Measurements from ENCODE around the gene ELK1.

ELK1 gene

GRCh38 chrX:47646636-47647035, 3.7 kb downstream of the ELK1 start:
- no peak for DNase-seq
- no peak overlapping the region for H3K27ac ChIP-seq (ENCODE audit: insufficient read depth in 1 of 2, low read depth in 1 of 2, low read length in 2 of 2, poor library complexity in 1 of 2, severe bottlenecking in 2 of 2)
- ChIA-PET POLR2A (no interaction called here), CTCF (no interaction called here)
- H3K4me3 ChIP-seq (ENCODE audit: control insufficient read depth in 1 of 7, extremely low read depth in 1 of 7, insufficient read depth in 4 of 7, low read depth in 2 of 7, low read length in 6 of 7), result no peak overlapping the region
- H3K4me1 ChIP-seq (ENCODE audit: control extremely low read depth in 1 of 4, control insufficient read depth in 4 of 4, insufficient read depth in 4 of 4, low read length in 3 of 4), result peaks cover 11 to 20% (median 19%) of the 10 kb centered on the region in 4 experiments
- peaks cover 0 to 12% (median 1%) of the 10 kb centered on the region in 4 experiments for H3K36me3 ChIP-seq (ENCODE audit: control insufficient read depth in 4 of 4, insufficient read depth in 4 of 4, low read length in 3 of 4)
- 86% methylated on average over 3 of the region's 6 CpGs for WGBS (ENCODE audit: insufficient coverage)
- peaks cover 0 to 4% (median 0%) of the 10 kb centered on the region in 5 experiments for H3K27me3 ChIP-seq (replicated peaks in 2 of 5; ENCODE audit: control insufficient read depth in 4 of 5, insufficient read depth in 5 of 5, low read length in 4 of 5)
- H3K9me3 ChIP-seq (ENCODE audit: control extremely low read depth in 1 of 5, control insufficient read depth in 4 of 5, insufficient read depth in 2 of 5, low read depth in 1 of 5, low read length in 4 of 5), result peaks cover 0 to 1% (median 0%) of the 10 kb centered on the region in 5 experiments

DNA sequence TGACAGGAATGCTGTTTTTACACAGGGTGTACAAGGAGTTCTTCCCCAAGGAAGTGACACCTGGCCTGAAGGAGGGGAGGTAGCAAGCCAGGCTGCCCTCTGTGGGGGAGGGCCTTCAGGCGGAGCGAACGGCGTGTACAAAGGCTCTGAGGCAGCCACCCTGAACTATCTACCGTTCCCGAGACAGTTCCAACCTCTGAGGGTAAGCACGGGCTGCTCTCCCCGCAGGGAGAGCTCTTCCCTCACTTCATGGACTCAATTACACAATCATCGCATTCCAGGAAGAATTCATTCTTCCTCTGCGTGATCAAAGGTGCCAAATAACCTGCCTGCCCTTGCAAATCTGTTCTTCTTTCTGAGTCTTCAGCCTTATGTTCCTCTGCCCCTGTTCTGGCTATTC, 4.8 kb downstream of the ELK1 start:
- WGBS (ENCODE audit: insufficient coverage), result 92% methylated on average over 10 of the region's 10 CpGs
- no peak for DNase-seq
- Histone ChIP-seq H3K36me3 (ENCODE audit: control insufficient read depth in 4 of 4, insufficient read depth in 4 of 4, low read length in 3 of 4) (peaks cover 0 to 23% (median 7%) of the 10 kb centered on the region in 4 experiments), H3K27me3 (replicated peaks in 2 of 5; ENCODE audit: control insufficient read depth in 4 of 5, insufficient read depth in 5 of 5, low read length in 4 of 5) (no peaks in the 10 kb centered on the region), H3K4me3 (ENCODE audit: control insufficient read depth in 1 of 7, extremely low read depth in 1 of 7, insufficient read depth in 4 of 7, low read depth in 2 of 7, low read length in 6 of 7) (no peak overlapping the region), H3K9me3 (ENCODE audit: control extremely low read depth in 1 of 5, control insufficient read depth in 4 of 5, insufficient read depth in 2 of 5, low read depth in 1 of 5, low read length in 4 of 5) (peaks cover 0 to 4% (median 2%) of the 10 kb centered on the region in 5 experiments), H3K4me1 (ENCODE audit: control extremely low read depth in 1 of 4, control insufficient read depth in 4 of 4, insufficient read depth in 4 of 4, low read length in 3 of 4) (peaks cover 7 to 14% (median 12%) of the 10 kb centered on the region in 4 experiments), H3K27ac (ENCODE audit: insufficient read depth in 1 of 2, low read depth in 1 of 2, low read length in 2 of 2, poor library complexity in 1 of 2, severe bottlenecking in 2 of 2) (no peak overlapping the region)
- ChIA-PET CTCF (interaction anchor here (1.8 kb wide), 2 partner anchors 16 to 66 kb away, joined by 4 to 9 read pairs; partner anchors contain the start of gene CFP), POLR2A (no interaction called here)

DNA sequence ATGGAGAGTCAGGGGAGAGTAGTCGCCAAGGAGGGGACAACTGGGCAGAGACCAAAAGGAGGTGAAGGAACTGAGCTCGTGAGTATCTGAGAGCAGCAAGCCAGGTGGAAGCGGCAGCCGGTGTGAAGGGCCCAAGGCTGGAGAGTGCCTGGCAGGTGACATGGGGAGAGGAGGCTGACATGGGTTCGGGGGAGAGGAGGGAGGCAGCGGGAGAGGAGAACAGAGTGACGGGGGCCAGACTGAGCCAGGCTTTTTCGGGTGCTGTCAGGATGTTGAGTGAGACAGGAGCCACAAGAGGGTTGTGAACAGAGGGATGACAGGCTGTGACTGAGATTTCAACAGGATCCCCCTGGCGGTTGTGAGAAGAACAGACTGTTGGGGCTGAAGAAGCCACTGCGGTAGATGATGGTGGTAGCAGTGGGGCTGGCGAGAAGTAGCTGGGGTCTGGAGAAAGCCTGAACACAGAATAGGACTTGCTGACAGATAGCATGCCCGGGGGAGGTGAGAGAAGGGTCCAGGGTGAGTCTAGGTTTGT, 5.7 kb downstream of the ELK1 start:
- ChIA-PET POLR2A (no interaction called here), CTCF (interaction anchor here (0.7 to 1.8 kb wide), 8 partner anchors 15 to 147 kb away, joined by 3 to 9 read pairs (median 4); partner anchors contain the start of gene CFP)
- Histone ChIP-seq H3K36me3 (ENCODE audit: control insufficient read depth in 4 of 4, insufficient read depth in 4 of 4, low read length in 3 of 4) (peaks cover 5 to 30% (median 13%) of the 10 kb centered on the region in 4 experiments), H3K9me3 (ENCODE audit: control extremely low read depth in 1 of 5, control insufficient read depth in 4 of 5, insufficient read depth in 2 of 5, low read depth in 1 of 5, low read length in 4 of 5) (peaks cover 0 to 11% (median 2%) of the 10 kb centered on the region in 5 experiments), H3K27me3 (replicated peaks in 2 of 5; ENCODE audit: control insufficient read depth in 4 of 5, insufficient read depth in 5 of 5, low read length in 4 of 5) (no peaks in the 10 kb centered on the region), H3K4me3 (ENCODE audit: control insufficient read depth in 1 of 7, extremely low read depth in 1 of 7, insufficient read depth in 4 of 7, low read depth in 2 of 7, low read length in 6 of 7) (no peak overlapping the region), H3K27ac (ENCODE audit: insufficient read depth in 1 of 2, low read depth in 1 of 2, low read length in 2 of 2, poor library complexity in 1 of 2, severe bottlenecking in 2 of 2) (no peak overlapping the region), H3K4me1 (ENCODE audit: control extremely low read depth in 1 of 4, control insufficient read depth in 4 of 4, insufficient read depth in 4 of 4, low read length in 3 of 4) (peaks cover 7 to 14% (median 11%) of the 10 kb centered on the region in 4 experiments)
- DNase-seq, result peak in 2 of 3 donors; percentile 34 to 38
- 70% methylated on average over 12 of the region's 12 CpGs for WGBS (ENCODE audit: insufficient coverage)

DNA sequence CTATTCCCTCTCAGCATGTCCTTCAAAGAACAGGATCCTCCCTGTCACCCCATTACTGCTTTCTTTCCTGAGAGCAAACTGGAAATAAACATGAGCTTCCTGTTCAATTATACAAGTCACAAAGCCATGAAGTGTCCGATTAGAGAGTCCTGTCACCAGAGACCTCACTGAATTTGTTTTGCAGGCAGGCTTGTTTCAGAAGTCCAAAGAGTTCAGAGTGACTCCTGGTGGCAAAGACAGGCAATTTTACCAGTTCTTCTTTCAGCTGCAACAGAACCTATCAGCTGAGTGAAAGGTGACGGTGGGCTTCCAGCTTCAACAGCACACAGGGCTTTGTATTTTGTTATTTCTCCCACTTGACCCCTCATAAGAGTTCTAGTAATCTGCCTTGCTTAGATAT, 6.4 kb downstream of the ELK1 start:
- peaks cover 5 to 30% (median 16%) of the 10 kb centered on the region in 4 experiments for H3K36me3 ChIP-seq (ENCODE audit: control insufficient read depth in 4 of 4, insufficient read depth in 4 of 4, low read length in 3 of 4)
- peaks cover 0 to 13% (median 2%) of the 10 kb centered on the region in 5 experiments for H3K9me3 ChIP-seq (ENCODE audit: control extremely low read depth in 1 of 5, control insufficient read depth in 4 of 5, insufficient read depth in 2 of 5, low read depth in 1 of 5, low read length in 4 of 5)
- H3K27me3 ChIP-seq (replicated peaks in 2 of 5; ENCODE audit: control insufficient read depth in 4 of 5, insufficient read depth in 5 of 5, low read length in 4 of 5), result no peaks in the 10 kb centered on the region
- no peak overlapping the region for H3K27ac ChIP-seq (ENCODE audit: insufficient read depth in 1 of 2, low read depth in 1 of 2, low read length in 2 of 2, poor library complexity in 1 of 2, severe bottlenecking in 2 of 2)
- H3K4me1 ChIP-seq (ENCODE audit: control extremely low read depth in 1 of 4, control insufficient read depth in 4 of 4, insufficient read depth in 4 of 4, low read length in 3 of 4), result peaks cover under 1 to 7% (median 5%) of the 10 kb centered on the region in 4 experiments
- ChIA-PET CTCF (interaction anchor here (0.7 to 1.8 kb wide), 13 partner anchors 10 to 146 kb away, joined by 3 to 9 read pairs (median 4); partner anchors contain the start of gene CFP), POLR2A (no interaction called here)
- 30% methylated on average over 2 of the region's 2 CpGs for WGBS (ENCODE audit: insufficient coverage)
- H3K4me3 ChIP-seq (ENCODE audit: control insufficient read depth in 1 of 7, extremely low read depth in 1 of 7, insufficient read depth in 4 of 7, low read depth in 2 of 7, low read length in 6 of 7), result no peak overlapping the region
- peak; percentile 52 to 72 (median 70) for DNase-seq

GRCh38 chrX:47638816-47639215, 11.5 kb downstream of the ELK1 start:
- Histone ChIP-seq H3K4me3 (ENCODE audit: control insufficient read depth in 1 of 7, extremely low read depth in 1 of 7, insufficient read depth in 4 of 7, low read depth in 2 of 7, low read length in 6 of 7) (no peak overlapping the region), H3K36me3 (ENCODE audit: control insufficient read depth in 4 of 4, insufficient read depth in 4 of 4, low read length in 3 of 4) (peaks cover 9 to 39% (median 23%) of the 10 kb centered on the region in 4 experiments), H3K4me1 (ENCODE audit: control extremely low read depth in 1 of 4, control insufficient read depth in 4 of 4, insufficient read depth in 4 of 4, low read length in 3 of 4) (peaks cover 0 to 7% (median 0%) of the 10 kb centered on the region in 4 experiments), H3K9me3 (ENCODE audit: control extremely low read depth in 1 of 5, control insufficient read depth in 4 of 5, insufficient read depth in 2 of 5, low read depth in 1 of 5, low read length in 4 of 5) (peaks cover 0 to 13% (median 2%) of the 10 kb centered on the region in 5 experiments), H3K27me3 (replicated peaks in 2 of 5; ENCODE audit: control insufficient read depth in 4 of 5, insufficient read depth in 5 of 5, low read length in 4 of 5) (no peaks in the 10 kb centered on the region), H3K27ac (ENCODE audit: insufficient read depth in 1 of 2, low read depth in 1 of 2, low read length in 2 of 2, poor library complexity in 1 of 2, severe bottlenecking in 2 of 2) (no peak overlapping the region)
- POLR2A ChIA-PET, result no interaction called here
- DNase-seq, result no peak
- 93% methylated on average over 13 of the region's 14 CpGs for WGBS (ENCODE audit: insufficient coverage)
- CTCF ChIA-PET, result interaction anchor here (1.2 to 2.1 kb wide), 4 partner anchors 8 to 13 kb away, joined by 4 to 6 read pairs (median 5); partner anchors contain the start of gene CFP

- DNase-seq, result peak; percentile 76 to 88 (median 85)
- ChIA-PET CTCF (interaction anchor here (1.0 to 1.2 kb wide), 2 partner anchors 9 to 11 kb away, joined by 3 to 4 read pairs; no protein-coding TSS in a partner anchor), POLR2A (interaction anchor here (0.6 kb wide), 1 partner anchor 768 kb away, joined by 3 read pairs; no protein-coding TSS in a partner anchor)
- Histone ChIP-seq H3K36me3 (ENCODE audit: control insufficient read depth in 4 of 4, insufficient read depth in 4 of 4, low read length in 3 of 4) (peaks cover 9 to 39% (median 20%) of the 10 kb centered on the region in 4 experiments), H3K4me1 (ENCODE audit: control extremely low read depth in 1 of 4, control insufficient read depth in 4 of 4, insufficient read depth in 4 of 4, low read length in 3 of 4) (peaks cover 0 to 13% (median 2%) of the 10 kb centered on the region in 4 experiments), H3K9me3 (ENCODE audit: control extremely low read depth in 1 of 5, control insufficient read depth in 4 of 5, insufficient read depth in 2 of 5, low read depth in 1 of 5, low read length in 4 of 5) (peaks cover 0 to 13% (median 2%) of the 10 kb centered on the region in 5 experiments), H3K27ac (ENCODE audit: insufficient read depth in 1 of 2, low read depth in 1 of 2, low read length in 2 of 2, poor library complexity in 1 of 2, severe bottlenecking in 2 of 2) (peak overlapping the region in 1 of 2 experiments; percentile 34), H3K4me3 (ENCODE audit: control insufficient read depth in 1 of 7, extremely low read depth in 1 of 7, insufficient read depth in 4 of 7, low read depth in 2 of 7, low read length in 6 of 7) (peak overlapping the region in 6 of 7 experiments; percentile 40 to 78 (median 62)), H3K27me3 (replicated peaks in 2 of 5; ENCODE audit: control insufficient read depth in 4 of 5, insufficient read depth in 5 of 5, low read length in 4 of 5) (no peaks in the 10 kb centered on the region)
- WGBS (ENCODE audit: insufficient coverage), result 44% methylated on average over 26 of the region's 31 CpGs
Measured at GRCh38 chrX:47637546-47638195, 12.7 kb downstream of the ELK1 start.
